ENCODE results near the gene NLN. TPM values are rescaled to one million over a fixed set of nuclear protein-coding genes. Genes with fewer than 3 reads are reported as not detected.

Gene NLN
- total RNA-seq, 1 donor from 2014 or later: 94.3 TPM

GRCh38 chr5:65816729-65817128 lies 94.7 kb downstream of the NLN start:
- DNase-seq (ENCODE audit: low spot score): no peak
- no peak overlapping the region for H3K9ac ChIP-seq
- H3K27ac Mint-ChIP-seq: no peak overlapping the region
- TF ChIP-seq EZH2 (IDR thresholded peaks at IDR 0.05) (no peak), EZH2phosphoT487 (IDR thresholded peaks at IDR 0.05) (no peak)
- TF ChIP-seq, protein P1, sequence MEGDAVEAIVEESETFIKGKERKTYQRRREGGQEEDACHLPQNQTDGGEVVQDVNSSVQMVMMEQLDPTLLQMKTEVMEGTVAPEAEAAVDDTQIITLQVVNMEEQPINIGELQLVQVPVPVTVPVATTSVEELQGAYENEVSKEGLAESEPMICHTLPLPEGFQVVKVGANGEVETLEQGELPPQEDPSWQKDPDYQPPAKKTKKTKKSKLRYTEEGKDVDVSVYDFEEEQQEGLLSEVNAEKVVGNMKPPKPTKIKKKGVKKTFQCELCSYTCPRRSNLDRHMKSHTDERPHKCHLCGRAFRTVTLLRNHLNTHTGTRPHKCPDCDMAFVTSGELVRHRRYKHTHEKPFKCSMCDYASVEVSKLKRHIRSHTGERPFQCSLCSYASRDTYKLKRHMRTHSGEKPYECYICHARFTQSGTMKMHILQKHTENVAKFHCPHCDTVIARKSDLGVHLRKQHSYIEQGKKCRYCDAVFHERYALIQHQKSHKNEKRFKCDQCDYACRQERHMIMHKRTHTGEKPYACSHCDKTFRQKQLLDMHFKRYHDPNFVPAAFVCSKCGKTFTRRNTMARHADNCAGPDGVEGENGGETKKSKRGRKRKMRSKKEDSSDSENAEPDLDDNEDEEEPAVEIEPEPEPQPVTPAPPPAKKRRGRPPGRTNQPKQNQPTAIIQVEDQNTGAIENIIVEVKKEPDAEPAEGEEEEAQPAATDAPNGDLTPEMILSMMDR (IDR thresholded peaks at IDR 0.05): no peak
- H3K36me3 ChIP-seq: peaks cover 3% of the 10 kb centered on the region
- peaks cover 14% of the 10 kb centered on the region for H3F3A ChIP-seq (ENCODE audit: low read depth)
- peaks cover 20% of the 10 kb centered on the region for H3K36me3 Mint-ChIP-seq
- H3K27ac ChIP-seq: no peak overlapping the region
- H3K9me3 ChIP-seq (ENCODE audit: low read depth): no peaks in the 10 kb centered on the region
- no peaks in the 10 kb centered on the region for H4K20me1 ChIP-seq (ENCODE audit: low read depth)
- H3K4me2 ChIP-seq: peak overlapping the region; percentile 3
- no peaks in the 10 kb centered on the region for H3K27me3 ChIP-seq
- H3K4me3 ChIP-seq: no peak overlapping the region
- peaks cover 19% of the 10 kb centered on the region for H3K4me1 Mint-ChIP-seq
- no peaks in the 10 kb centered on the region for H3K9me3 Mint-ChIP-seq
- H3K4me1 ChIP-seq: peaks cover 22% of the 10 kb centered on the region
- no peak overlapping the region for H2AFZ ChIP-seq (replicated peaks)
- no peak overlapping the region for H3K4me3 Mint-ChIP-seq
- no peaks in the 10 kb centered on the region for H3K79me2 ChIP-seq (ENCODE audit: low read depth)
- H3K27me3 Mint-ChIP-seq (ENCODE audit: insufficient read depth, low read depth): peaks cover 2% of the 10 kb centered on the region

GRCh38 chr5:65817931-65818330 lies 95.9 kb downstream of the NLN start:
- peaks cover 22% of the 10 kb centered on the region for H3K4me1 ChIP-seq
- peaks cover 3% of the 10 kb centered on the region for H3K36me3 ChIP-seq
- peak overlapping the region; percentile 3 for H3K4me2 ChIP-seq

DNA sequence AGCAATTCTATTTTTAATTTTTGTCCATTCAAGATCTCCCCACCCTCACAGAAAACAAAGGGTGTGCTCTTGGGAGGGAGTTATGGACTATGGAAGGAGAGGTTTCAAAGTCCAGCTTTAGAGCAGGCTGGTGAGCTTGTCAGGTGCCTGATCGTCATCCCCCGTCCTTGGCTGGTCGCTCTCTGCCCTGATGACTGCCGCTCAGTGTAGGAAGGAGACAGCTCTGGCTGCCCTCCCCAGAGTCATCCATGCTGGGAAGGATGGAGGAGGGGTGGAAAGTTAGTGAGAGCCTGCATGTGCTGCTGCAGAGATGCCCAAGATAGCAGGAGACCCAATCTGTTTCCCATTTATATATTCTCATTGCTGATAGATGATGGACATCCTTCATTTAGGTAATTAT lies 96.6 kb downstream of the NLN start:
- Histone ChIP-seq H3K4me3 (no peak overlapping the region), H3K27me3 (no peaks in the 10 kb centered on the region), H2AFZ (replicated peaks) (no peak overlapping the region), H3K9me3 (ENCODE audit: low read depth) (no peaks in the 10 kb centered on the region), H3K36me3 (peaks cover 3% of the 10 kb centered on the region), H3K4me2 (peak overlapping the region; percentile 3), H4K20me1 (ENCODE audit: low read depth) (no peaks in the 10 kb centered on the region), H3K79me2 (ENCODE audit: low read depth) (no peaks in the 10 kb centered on the region), H3K9ac (no peak overlapping the region), H3K27ac (peak overlapping the region; percentile 75), H3K4me1 (peaks cover 22% of the 10 kb centered on the region), H3F3A (ENCODE audit: low read depth) (peaks cover 14% of the 10 kb centered on the region)
- H3K27me3 Mint-ChIP-seq (ENCODE audit: insufficient read depth, low read depth): peaks cover 2% of the 10 kb centered on the region
- TF ChIP-seq EZH2phosphoT487 (IDR thresholded peaks at IDR 0.05) (no peak), EZH2 (IDR thresholded peaks at IDR 0.05) (no peak)
- TF ChIP-seq, protein P1 (IDR thresholded peaks at IDR 0.05): no peak
- DNase-seq (ENCODE audit: low spot score): peak; percentile 20
- peak overlapping the region; percentile 22 for H3K27ac Mint-ChIP-seq
- no peak overlapping the region for H3K4me3 Mint-ChIP-seq
- peaks cover 13% of the 10 kb centered on the region for H3K36me3 Mint-ChIP-seq
- peaks cover 19% of the 10 kb centered on the region for H3K4me1 Mint-ChIP-seq
- no peaks in the 10 kb centered on the region for H3K9me3 Mint-ChIP-seq

More at GRCh38 chr5:65817931-65818330, 95.9 kb downstream of the NLN start:
- Histone ChIP-seq H3F3A (ENCODE audit: low read depth) (peaks cover 14% of the 10 kb centered on the region), H3K9me3 (ENCODE audit: low read depth) (no peaks in the 10 kb centered on the region), H4K20me1 (ENCODE audit: low read depth) (no peaks in the 10 kb centered on the region), H2AFZ (replicated peaks) (no peak overlapping the region), H3K27me3 (no peaks in the 10 kb centered on the region), H3K27ac (peak overlapping the region; percentile 75), H3K4me3 (no peak overlapping the region), H3K9ac (no peak overlapping the region), H3K79me2 (ENCODE audit: low read depth) (no peaks in the 10 kb centered on the region)
- Mint-ChIP-seq H3K4me3 (no peak overlapping the region), H3K27ac (peak overlapping the region; percentile 52), H3K36me3 (peaks cover 18% of the 10 kb centered on the region), H3K27me3 (ENCODE audit: insufficient read depth, low read depth) (peaks cover 2% of the 10 kb centered on the region), H3K4me1 (peaks cover 19% of the 10 kb centered on the region), H3K9me3 (no peaks in the 10 kb centered on the region)
- peak; percentile 27 for DNase-seq (ENCODE audit: low spot score)
- TF ChIP-seq EZH2phosphoT487 (IDR thresholded peaks at IDR 0.05) (no peak), EZH2 (IDR thresholded peaks at IDR 0.05) (no peak)
- TF ChIP-seq, protein P1 (IDR thresholded peaks at IDR 0.05): no peak

Data from neural progenitor cell (in vitro differentiated cells).